GM19328 (cell line): Measurements from ENCODE around the gene ANG.
A peak's percentile ranks its signal among the peaks of the same experiment; 100 is the strongest.
"Not testable (repeated sequence)": the region's sequence is repeated elsewhere in the genome, so short reads cannot be mapped to it uniquely, and the experiment has no call there.

Source experiments
- ATAC-seq: cut with Tn5 transposase; IDR thresholded peaks from one replicate; pipeline ENCODE4 v1.9.1; 2021; ENCODE audit warnings: mild to moderate bottlenecking, moderate library complexity; ENCODE audit not compliant: unreplicated experiment

The ANG gene

GRCh38 chr14:20688167-20688839, at the start of gene ANG:
Gene ANG (plus strand): TSS chr14:20688764. CDS start chr14:20693565, 4,801 bp downstream.
- no peak for ATAC-seq

- ATAC-seq, result no peak
These were observed 47.0 kb upstream of the ANG start, which contains the start of gene OR6S1 for GRCh38 chr14:20641591-20641990. Gene OR6S1 (minus strand): TSS chr14:20641691. CDS start chr14:20641691, 0 bp downstream.

- ATAC-seq, result no peak
These were observed 46.4 kb upstream of the ANG start for GRCh38 chr14:20642182-20642581.

GRCh38 chr14:20642755-20643154, 45.8 kb upstream of the ANG start:
- not testable (repeated sequence) for ATAC-seq

- no peak for ATAC-seq
These were observed 44.0 kb upstream of the ANG start for GRCh38 chr14:20644520-20644919.

- no peak for ATAC-seq
These were observed 43.1 kb upstream of the ANG start for GRCh38 chr14:20645481-20645880.

GRCh38 chr14:20652996-20653975, 35.3 kb upstream of the ANG start:
- no peak for ATAC-seq

- no peak for ATAC-seq
These were observed 32.7 kb upstream of the ANG start for GRCh38 chr14:20655851-20656250.

GRCh38 chr14:20656274-20656673, 32.3 kb upstream of the ANG start:
- ATAC-seq, result no peak

- ATAC-seq, result no peak
These were observed 31.1 kb upstream of the ANG start for GRCh38 chr14:20657216-20658211.

- no peak for ATAC-seq
These were observed 30.3 kb upstream of the ANG start for GRCh38 chr14:20658246-20658645.

GRCh38 chr14:20659336-20659735, 29.2 kb upstream of the ANG start:
- no peak for ATAC-seq

GRCh38 chr14:20659813-20660395, 28.7 kb upstream of the ANG start:
- ATAC-seq, result no peak

GRCh38 chr14:20661197-20661596, 27.4 kb upstream of the ANG start:
- ATAC-seq, result no peak

GRCh38 chr14:20662968-20663732, 25.4 kb upstream of the ANG start:
- ATAC-seq, result peak; percentile 42

GRCh38 chr14:20666400-20666961, 22.1 kb upstream of the ANG start:
- not testable (repeated sequence) for ATAC-seq

GRCh38 chr14:20667957-20668356, 20.6 kb upstream of the ANG start:
- peak; percentile 66 for ATAC-seq

- ATAC-seq, result no peak
These were observed 19.6 kb upstream of the ANG start for GRCh38 chr14:20668969-20669368.

- no peak for ATAC-seq
These were observed 16.8 kb upstream of the ANG start for GRCh38 chr14:20671597-20672283.
